22Rv1 (cell line): ENCODE measurements around the gene MLLT3.

ENCODE experiments used
- ZFX ChIP-seq: fragments of 450-650 bp; IDR thresholded peaks from 2 replicates; pipeline ENCODE4 v1.6.1; 2017; ENCODE audit warnings: antibody characterized with exemption, borderline replicate concordance
- TF ChIP-seq, protein P1 (sequence below): fragments of 450-650 bp; IDR thresholded peaks from 2 replicates; pipeline ENCODE4 v1.5.1; 2017; ENCODE audit warnings: mild to moderate bottlenecking

DNA sequence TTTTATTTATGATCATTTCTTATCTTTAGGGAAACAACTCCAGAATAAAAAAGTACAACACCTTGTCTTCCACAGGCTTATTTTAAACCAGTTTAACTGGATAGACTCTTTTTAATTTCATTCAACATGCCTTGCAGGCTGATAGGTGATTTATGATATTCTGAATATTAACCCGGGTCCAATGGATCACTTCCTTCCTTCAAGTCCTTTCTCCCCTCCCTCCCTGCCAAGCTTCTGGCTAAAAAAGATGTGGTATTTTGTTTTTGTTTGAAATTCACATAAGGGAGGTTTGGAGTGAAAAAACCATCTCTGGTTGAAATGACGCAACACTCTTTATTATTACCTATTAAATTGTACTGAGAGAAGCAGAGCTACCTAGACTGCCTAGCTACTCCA is 265.3 kb downstream of the MLLT3 start:
- TF ChIP-seq, protein P1, sequence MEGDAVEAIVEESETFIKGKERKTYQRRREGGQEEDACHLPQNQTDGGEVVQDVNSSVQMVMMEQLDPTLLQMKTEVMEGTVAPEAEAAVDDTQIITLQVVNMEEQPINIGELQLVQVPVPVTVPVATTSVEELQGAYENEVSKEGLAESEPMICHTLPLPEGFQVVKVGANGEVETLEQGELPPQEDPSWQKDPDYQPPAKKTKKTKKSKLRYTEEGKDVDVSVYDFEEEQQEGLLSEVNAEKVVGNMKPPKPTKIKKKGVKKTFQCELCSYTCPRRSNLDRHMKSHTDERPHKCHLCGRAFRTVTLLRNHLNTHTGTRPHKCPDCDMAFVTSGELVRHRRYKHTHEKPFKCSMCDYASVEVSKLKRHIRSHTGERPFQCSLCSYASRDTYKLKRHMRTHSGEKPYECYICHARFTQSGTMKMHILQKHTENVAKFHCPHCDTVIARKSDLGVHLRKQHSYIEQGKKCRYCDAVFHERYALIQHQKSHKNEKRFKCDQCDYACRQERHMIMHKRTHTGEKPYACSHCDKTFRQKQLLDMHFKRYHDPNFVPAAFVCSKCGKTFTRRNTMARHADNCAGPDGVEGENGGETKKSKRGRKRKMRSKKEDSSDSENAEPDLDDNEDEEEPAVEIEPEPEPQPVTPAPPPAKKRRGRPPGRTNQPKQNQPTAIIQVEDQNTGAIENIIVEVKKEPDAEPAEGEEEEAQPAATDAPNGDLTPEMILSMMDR, result no peak
- no peak for TF ChIP-seq ZFX
